GM12865 (cell line): ENCODE data around the gene PDCD11.
"Not testable (repeated sequence)": the region's sequence is repeated elsewhere in the genome, so short reads cannot be mapped to it uniquely, and the experiment has no call there.

Experiments used
- DNase-seq: peaks from one replicate; pipeline ENCODE4 v3.0.0; 2010; ENCODE audit warnings: low read depth
- H3K4me3 ChIP-seq: 2 replicates; pipeline ENCODE4 v1.5.1; 2011; ENCODE audit warnings: mild to moderate bottlenecking, low read depth, low read length, control low read depth
- CTCF ChIP-seq: IDR thresholded peaks from 2 replicates; pipeline ENCODE4 v1.5.1; 2011; ENCODE audit warnings: low read length, control low read depth, low read depth, inconsistent platforms; ENCODE audit not compliant: insufficient read depth; ENCODE audit errors: missing control alignments

The PDCD11 gene

DNA sequence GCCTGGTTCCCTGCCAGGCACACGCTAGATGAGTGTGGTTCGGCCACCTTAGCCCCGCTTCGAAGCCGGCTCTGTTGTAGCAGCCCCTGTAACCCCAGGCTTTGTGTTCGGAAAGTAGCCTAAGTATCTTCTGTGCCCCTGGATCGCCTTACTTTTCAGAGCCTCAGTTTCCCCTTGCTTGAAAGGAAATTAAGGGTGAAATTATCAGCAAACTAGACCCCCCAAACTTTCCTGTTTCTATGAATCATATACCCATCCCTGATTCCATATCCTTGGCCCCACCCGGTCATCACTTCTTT is 312 bp downstream of the PDCD11 start:
- DNase-seq, result no peak
- H3K4me3 ChIP-seq, result peak overlapping the region; percentile 88
- TF ChIP-seq CTCF, result no peak

GRCh38 chr10:103397191-103397825 is 882 bp downstream of the PDCD11 start:
- no peak for TF ChIP-seq CTCF
- DNase-seq, result peak; percentile 30

GRCh38 chr10:103413564-103413963 is 17.1 kb downstream of the PDCD11 start:
- no peak for TF ChIP-seq CTCF
- H3K4me3 ChIP-seq, result no peak overlapping the region
- DNase-seq, result no peak

More at GRCh38 chr10:103397191-103397825, 882 bp downstream of the PDCD11 start:
- H3K4me3 ChIP-seq, result peak overlapping the region; percentile 88

GRCh38 chr10:103415581-103415980 is 19.2 kb downstream of the PDCD11 start:
- DNase-seq, result no peak
- no peak for TF ChIP-seq CTCF
- no peak overlapping the region for H3K4me3 ChIP-seq

GRCh38 chr10:103416436-103417147 is 20.2 kb downstream of the PDCD11 start:
- DNase-seq, result peak; percentile 80
- no peak overlapping the region for H3K4me3 ChIP-seq
- TF ChIP-seq CTCF, result peak; percentile 60

DNA sequence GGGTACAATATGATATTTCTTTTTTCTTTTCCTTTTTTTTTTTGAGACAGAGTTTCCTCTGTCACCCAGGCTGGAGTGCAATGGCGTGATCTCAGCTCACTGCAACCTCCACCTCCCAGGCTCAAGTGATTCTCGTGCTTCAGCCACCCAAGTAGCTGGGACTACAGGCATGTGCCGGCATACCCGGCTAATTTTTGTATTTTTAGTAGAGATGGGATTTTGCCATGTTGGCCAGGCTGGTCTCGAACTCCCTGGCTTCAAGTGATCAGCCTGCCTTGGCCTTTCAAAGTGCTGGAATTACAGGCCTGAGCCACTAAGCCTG is 20.7 kb downstream of the PDCD11 start:
- DNase-seq, H3K4me3 ChIP-seq: not testable (repeated sequence)

DNA sequence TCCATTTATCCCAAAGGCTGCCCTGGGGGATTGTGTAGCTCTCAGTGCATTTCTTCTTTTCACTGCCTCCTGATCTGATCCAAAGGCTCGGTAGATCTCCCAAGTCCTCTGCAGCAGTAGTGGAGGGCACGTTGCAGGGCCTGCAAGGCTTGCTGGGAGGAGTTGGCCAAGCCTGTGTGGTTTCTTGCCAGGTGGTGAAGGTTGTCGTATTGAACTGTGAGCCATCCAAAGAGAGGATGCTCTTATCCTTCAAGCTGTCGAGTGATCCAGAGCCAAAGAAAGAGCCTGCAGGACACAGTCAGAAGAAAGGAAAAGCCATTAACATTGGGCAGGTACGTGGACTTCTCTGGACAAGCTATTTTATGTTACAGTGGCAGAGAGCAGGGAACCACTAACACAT is 21.2 kb downstream of the PDCD11 start:
- no peak for TF ChIP-seq CTCF
- DNase-seq, result no peak
- no peak overlapping the region for H3K4me3 ChIP-seq

DNA sequence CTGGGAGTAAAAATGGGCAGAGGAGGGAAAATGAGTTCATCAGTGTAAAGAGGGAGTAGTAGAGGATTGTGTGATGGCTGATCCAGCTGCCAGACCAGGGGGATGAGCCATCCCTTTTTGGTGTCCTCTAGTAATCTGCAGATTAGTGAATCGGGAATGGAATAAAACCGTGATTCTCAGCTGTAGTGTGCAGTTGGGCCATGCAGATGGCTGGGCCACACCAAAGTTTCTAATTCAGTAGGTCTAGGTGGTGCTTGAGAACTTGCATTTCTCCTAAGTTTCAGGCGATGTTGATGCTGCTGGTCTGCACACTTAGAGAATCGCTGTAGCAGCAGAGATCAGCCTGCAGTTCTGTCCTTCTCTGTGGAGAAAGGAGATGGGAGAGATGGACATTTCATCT is 22.7 kb downstream of the PDCD11 start:
- no peak for TF ChIP-seq CTCF
- no peak overlapping the region for H3K4me3 ChIP-seq
- DNase-seq, result no peak
